Nucleus accumbens (tissue), 56 donors: ENCODE measurements around the gene GCM1.

Experiments
- DNase-seq, 56 donors: peaks; one replicate each; lab custom pipeline; 2025; lab: John Stamatoyannopoulos, UW

The GCM1 gene

GRCh38 chr6:53154071-53154470 is 5.4 kb upstream of the GCM1 start:
- DNase-seq = no peak

GRCh38 chr6:53152576-53152975 is 3.9 kb upstream of the GCM1 start:
- no peak for DNase-seq

GRCh38 chr6:53151676-53152075 is 3.0 kb upstream of the GCM1 start:
- no peak for DNase-seq

GRCh38 chr6:53144802-53145201 is 3.8 kb downstream of the GCM1 start:
- no peak for DNase-seq

- DNase-seq = no peak
These were observed 4.9 kb downstream of the GCM1 start for GRCh38 chr6:53143710-53144109.

- no peak for DNase-seq
These were observed 5.8 kb downstream of the GCM1 start for GRCh38 chr6:53142810-53143209.

GRCh38 chr6:53139841-53140413 is 8.7 kb downstream of the GCM1 start:
- DNase-seq = no peak

GRCh38 chr6:53136000-53136609 is 12.5 kb downstream of the GCM1 start:
- DNase-seq = no peak

GRCh38 chr6:53134601-53135235 is 13.9 kb downstream of the GCM1 start:
- DNase-seq = no peak

GRCh38 chr6:53133961-53134360 is 14.7 kb downstream of the GCM1 start:
- DNase-seq = no peak

- DNase-seq = no peak
These were observed 17.9 kb downstream of the GCM1 start for GRCh38 chr6:53130569-53131290.

GRCh38 chr6:53128842-53129241 is 19.8 kb downstream of the GCM1 start:
- no peak for DNase-seq

GRCh38 chr6:53125276-53125675 is 23.4 kb downstream of the GCM1 start:
- DNase-seq = no peak

- no peak for DNase-seq
These were observed 24.4 kb downstream of the GCM1 start for GRCh38 chr6:53124131-53124800.

- no peak for DNase-seq
These were observed 28.8 kb downstream of the GCM1 start for GRCh38 chr6:53119772-53120409.

GRCh38 chr6:53119349-53119748 is 29.3 kb downstream of the GCM1 start:
- no peak for DNase-seq

GRCh38 chr6:53115741-53116140 is 32.9 kb downstream of the GCM1 start:
- no peak for DNase-seq

GRCh38 chr6:53115113-53115512 is 33.5 kb downstream of the GCM1 start:
- DNase-seq = no peak

- no peak for DNase-seq
These were observed 34.9 kb downstream of the GCM1 start for GRCh38 chr6:53113742-53114141.

- no peak for DNase-seq
These were observed 35.8 kb downstream of the GCM1 start for GRCh38 chr6:53112871-53113270.

GRCh38 chr6:53112404-53112803 is 36.2 kb downstream of the GCM1 start:
- no peak for DNase-seq
